HCT116 (cell line): ENCODE data around the gene ARHGAP5. TPM values are rescaled to one million over a fixed set of nuclear protein-coding genes. Genes with fewer than 3 reads are reported as not detected.

Source experiments
- ATAC-seq: fragments of 200-7000 bp; cut with Tn5 transposase; 2 replicates; pipeline ENCODE4 v1.9.1; 2020; ENCODE audit warnings: mild to moderate bottlenecking, moderate library complexity
- BruUV-seq: library from RNA; stranded (reverse); fragments of 400-500 nt; replicated peaks from 2 replicates; lab custom pipeline; 2021; lab: Mats Ljungman, UMichigan
- CTCF ChIA-PET: fragments of 300-600 bp; sonication (Branson Sonifier 250); formaldehyde crosslinking; loops from one replicate; lab custom pipeline; 2021; ENCODE audit warnings: antibody characterized with exemption; lab: Charles Lee
- POLR2A ChIA-PET: fragments of 300-600, 350-600 bp; sonication (Branson Sonifier 250); formaldehyde crosslinking; loops from one replicate; lab custom pipeline; 2021; ENCODE audit warnings: antibody characterized with exemption; lab: Charles Lee
- RAD21 ChIA-PET, 2 experiments: fragments of 300-600 bp; sonication (Branson Sonifier 250); formaldehyde crosslinking; loops; one replicate each; lab custom pipeline; 2023; ENCODE audit warnings: low total read pairs in 2 of 2; ENCODE audit not compliant: uncharacterized antibody in 2 of 2, unreplicated experiment in 2 of 2, low non-redundant PET in 1 of 2; lab: Charles Lee
- DNase-seq: peaks from one replicate; pipeline ENCODE4 v3.0.0-alpha.2; 2010; ENCODE audit warnings: low read depth, low spot score
- H2AFZ ChIP-seq: fragments of 200-600 bp; shearing (Covaris generic), sonication (generic); 2 replicates; pipeline ENCODE4 v1.6.1; 2017; ENCODE audit warnings: low read depth, mixed run types, mixed read lengths, antibody characterized with exemption, low read length; ENCODE audit not compliant: poor library complexity, severe bottlenecking
- H3K27ac ChIP-seq: 2 replicates; pipeline ENCODE4 v1.5.1; 2012; ENCODE audit warnings: low read depth, low read length
- H3K27me3 ChIP-seq: fragments of 200-600 bp; sonication (generic); 2 replicates; pipeline ENCODE4 v1.6.1; 2016; ENCODE audit warnings: mixed run types, low read length, mixed read lengths; ENCODE audit not compliant: insufficient read depth
- H3K36me3 ChIP-seq, 2 experiments: fragments of 200-500 bp in 1 of 2; fragments of 200-600 bp in 1 of 2; sonication (Bioruptor generic) in 1 of 2; sonication (generic) in 1 of 2; 2 replicates each; pipeline versions ENCODE4 v1.5.1 to v1.6.1; 2014 to 2016; ENCODE audit warnings: low read length in 2 of 2, inconsistent platforms in 1 of 2, mixed read lengths in 1 of 2, mixed run types in 1 of 2; ENCODE audit not compliant: insufficient read depth in 2 of 2, control insufficient read depth in 1 of 2
- H3K4me1 ChIP-seq, 2 experiments: fragments of 200-600 bp in 1 of 2; sonication (generic) in 1 of 2; 2 replicates each; pipeline versions ENCODE4 v1.5.1 to v1.6.1; 2012 to 2017; ENCODE audit warnings: low read length in 2 of 2, inconsistent platforms in 1 of 2, mild to moderate bottlenecking in 1 of 2, mixed read lengths in 1 of 2, mixed run types in 1 of 2, moderate library complexity in 1 of 2; ENCODE audit not compliant: insufficient read depth in 2 of 2, control insufficient read depth in 1 of 2
- H3K4me2 ChIP-seq: fragments of 200-600 bp; sonication (generic); 2 replicates; pipeline ENCODE4 v1.6.1; 2017; ENCODE audit warnings: mixed run types, low read length, mixed read lengths
- H3K4me3 ChIP-seq, 2 experiments: fragments of 200-600 bp in 1 of 2; sonication (generic) in 1 of 2; replicated peaks in 1 of 2; 2 replicates each; pipeline ENCODE4 v1.5.1; 2011 to 2016; ENCODE audit warnings: low read length in 2 of 2, control low read depth in 1 of 2, low read depth in 1 of 2, mild to moderate bottlenecking in 1 of 2, mixed read lengths in 1 of 2, mixed run types in 1 of 2
- H3K79me2 ChIP-seq: fragments of 200-600 bp; sonication (generic); 2 replicates; pipeline ENCODE4 v1.6.1; 2017; ENCODE audit warnings: mild to moderate bottlenecking, mixed run types, low read length, moderate library complexity, mixed read lengths; ENCODE audit not compliant: insufficient read depth
- H3K9ac ChIP-seq: fragments of 200-600 bp; sonication (generic); 2 replicates; pipeline ENCODE4 v1.6.1; 2016; ENCODE audit warnings: low read length, mixed read lengths
- H3K9me2 ChIP-seq: fragments of 200-600 bp; sonication (generic), shearing (Covaris generic); 2 replicates; pipeline ENCODE4 v1.6.1; 2017; ENCODE audit warnings: mixed run types, mild to moderate bottlenecking, moderate library complexity; ENCODE audit not compliant: insufficient read depth
- H3K9me3 ChIP-seq, 2 experiments: fragments of 200-500 bp in 1 of 2; fragments of 200-600 bp in 1 of 2; sonication (Bioruptor generic) in 1 of 2; sonication (generic) in 1 of 2; 2 replicates each; pipeline ENCODE4 v1.6.1; 2014 to 2017; ENCODE audit warnings: low read length in 2 of 2, mixed read lengths in 2 of 2, inconsistent platforms in 1 of 2, low read depth in 1 of 2, mild to moderate bottlenecking in 1 of 2, mixed run types in 1 of 2, moderate library complexity in 1 of 2; ENCODE audit not compliant: control insufficient read depth in 1 of 2, insufficient read depth in 1 of 2
- H4K20me1 ChIP-seq: fragments of 200-600 bp; sonication (generic), shearing (Covaris generic); 2 replicates; pipeline ENCODE4 v1.6.1; 2017; ENCODE audit warnings: mixed run types, mild to moderate bottlenecking, moderate library complexity; ENCODE audit not compliant: insufficient read depth
- ATF3 ChIP-seq: IDR thresholded peaks from 2 replicates; pipeline ENCODE4 v1.6.1; 2012
- CEBPB ChIP-seq: IDR thresholded peaks from 2 replicates; pipeline ENCODE4 v1.6.1; 2012; ENCODE audit warnings: low read depth
- ELF1 ChIP-seq: IDR thresholded peaks from 2 replicates; pipeline ENCODE4 v1.6.1; 2012; ENCODE audit warnings: low read depth, borderline replicate concordance
- EZH2phosphoT487 ChIP-seq: fragments of 200-600 bp; IDR thresholded peaks from 2 replicates; pipeline ENCODE4 v1.6.1; 2018; ENCODE audit warnings: antibody characterized with exemption, borderline replicate concordance
- FOSL1 ChIP-seq: IDR thresholded peaks from 2 replicates; pipeline ENCODE4 v1.6.1; 2012; ENCODE audit warnings: low read depth
- MAX ChIP-seq: IDR thresholded peaks from 2 replicates; pipeline ENCODE4 v1.6.1; 2012
- SIN3A ChIP-seq: IDR thresholded peaks from 2 replicates; pipeline ENCODE4 v1.6.1; 2012; ENCODE audit warnings: low read depth
- ZBTB33 ChIP-seq: IDR thresholded peaks from 2 replicates; pipeline ENCODE4 v1.6.1; 2011; ENCODE audit warnings: mild to moderate bottlenecking, low read length, moderate library complexity; ENCODE audit not compliant: insufficient replicate concordance; ENCODE audit errors: extremely low read depth
- intact Hi-C: fragments of 100-400 bp; cut with micrococcal nuclease; formaldehyde crosslinking; loops from 2 replicates; pipeline ENCODE4 v1.10.0; 2022
- total RNA-seq: library from RNA; stranded (reverse); gene quantifications from one replicate; pipeline ENCODE4 v1.2.1, GENCODE V29; 2021; ENCODE audit not compliant: unreplicated experiment

ARHGAP5 gene
- total RNA-seq, 1 experiment from 2014 or later, result 66.7 TPM

GRCh38 chr14:32087907-32088306, 10.8 kb downstream of the ARHGAP5 start:
- no peak for TF ChIP-seq ZBTB33
- TF ChIP-seq SIN3A, result no peak
- TF ChIP-seq ATF3, result no peak
- TF ChIP-seq ELF1, result no peak
- TF ChIP-seq EZH2phosphoT487, result no peak
- TF ChIP-seq FOSL1, result no peak
- TF ChIP-seq CEBPB, result no peak
- TF ChIP-seq MAX, result no peak
- TF ChIP-seq, all 23 proteins: peak for 0
- Histone ChIP-seq H3K4me3 (no peak overlapping the region), H3K9me3 (no peaks in the 10 kb centered on the region), H4K20me1 (peaks cover 40% of the 10 kb centered on the region), H3K27ac (no peak overlapping the region; the same call in 1 of the 2 replicates), H3K27me3 (no peaks in the 10 kb centered on the region), H3K4me2 (peak overlapping the region; percentile 40), H2AFZ (no peak overlapping the region), H3K36me3 (peaks cover 7 to 17% of the 10 kb centered on the region in 2 experiments; a peak in 2 of 4 replicates), H3K9me2 (no peaks in the 10 kb centered on the region), H3K4me1 (peaks cover 50 to 59% of the 10 kb centered on the region in 2 experiments), H3K79me2 (peaks cover 84% of the 10 kb centered on the region), H3K9ac (no peak overlapping the region)
- RAD21 ChIA-PET, result no interaction called here
- no peak for DNase-seq
- CTCF ChIA-PET, result no interaction called here
- no TSS peak for BruUV-seq
- POLR2A ChIA-PET, result interaction anchor here (0.8 to 1.0 kb wide), 2 partner anchors 10 to 11 kb away, joined by 3 to 8 read pairs; partner anchors contain the start of gene ARHGAP5
- intact Hi-C loops, result no loop called here
- no peak; the same call in 1 of the 2 replicates for ATAC-seq
